Ovary (tissue), 9 donors: ENCODE measurements around the gene RBM15B. TPM values are rescaled to one million over a fixed set of nuclear protein-coding genes. Genes with fewer than 3 reads are reported as not detected.
A peak's percentile ranks its signal among the peaks of the same experiment; 100 is the strongest.

Experiments
- DNase-seq, 5 donors: peaks; one replicate each; pipeline ENCODE4 v3.0.0-alpha.2; 2019 to 2020
- H3K27ac ChIP-seq, 2 donors: fragments of 200-600 bp; one replicate each; pipeline versions ENCODE4 v1.5.1 to v1.8.0; 2019 to 2022
- H3K27me3 ChIP-seq: fragments of 200-600 bp; one replicate; pipeline ENCODE4 v1.8.0; 2022
- H3K36me3 ChIP-seq: fragments of 200-600 bp; sonication (generic); one replicate; pipeline ENCODE4 v1.5.1; 2019
- H3K4me1 ChIP-seq: one replicate; pipeline ENCODE4 v1.8.1; 2013; ENCODE audit warnings: mild to moderate bottlenecking, moderate library complexity; ENCODE audit not compliant: insufficient read depth
- H3K4me3 ChIP-seq: fragments of 200-600 bp; sonication (generic); one replicate; pipeline ENCODE4 v1.5.1; 2017
- H3K9me3 ChIP-seq, 2 donors: fragments of 200-600 bp in 1 of 2; sonication (generic) in 1 of 2; one replicate each; pipeline versions ENCODE4 v1.5.1 to v1.8.1; 2013 to 2019; ENCODE audit warnings: mild to moderate bottlenecking in 1 of 2, moderate library complexity in 1 of 2
- EP300 ChIP-seq: sonication (generic); formaldehyde crosslinking; IDR thresholded peaks from one replicate; pipeline ENCODE4 v1.6.1; 2017; ENCODE audit warnings: antibody characterized with exemption
- POLR2A ChIP-seq: fragments of 450-650 bp; IDR thresholded peaks from one replicate; pipeline ENCODE4 v1.6.1; 2017; ENCODE audit warnings: antibody characterized with exemption, mild to moderate bottlenecking, moderate library complexity
- WGBS, 3 donors: extraction: QIAGEN DNeasy Blood & Tissue Kit in 1 of 3; methylation state at CpG; one replicate each; pipeline versions ENCODE4 v1.1.5 to v1.1.7; 2013 to 2017; 5-methylcytosine and 5-hydroxymethylcytosine counted together
- intact Hi-C, 4 donors: fragments of 100-400 bp; cut with DNase I; formaldehyde crosslinking; loops; one replicate each; pipeline versions ENCODE4 v1.11.0 to v1.15.1; 2022 to 2023
- polyA plus RNA-seq, 2 donors: library from polyadenylated mRNA; stranded (reverse); fragments of 200-250 nt in 1 of 2; fragments of 350-450 nt in 1 of 2; fragmentation: Illumina TruSeq in 1 of 2; extraction: RNeasy Lipid Tissue Mini Kit (QIAGEN cat#74804) in 1 of 2; gene quantifications; one replicate each; pipeline ENCODE4 v1.2.3, GENCODE V29; 2013 to 2014
- total RNA-seq, 7 donors: library from RNA; depleted of rRNA in 2 of 7; stranded (reverse); fragments of >200 nt in 2 of 7; fragmentation: NEBNext Ultra II Directional in 3 of 7; extraction: Animal tissue kit (Norgen Biotek cat#: 25700) in 3 of 7; gene quantifications; one replicate each; pipeline versions ENCODE4 v1.1.0 to v1.2.4, GENCODE V29; 2016 to 2023
- TF ChIP-seq, protein P1 (sequence below), 3 donors: fragments of 450-650 bp in 2 of 3; fragments of 200-600 bp in 1 of 3; IDR thresholded peaks; one replicate each; pipeline versions ENCODE4 v1.5.1 to v1.8.0; 2016 to 2022; ENCODE audit warnings: antibody characterized with exemption in 3 of 3, mild to moderate bottlenecking in 1 of 3
- donor health status: DM: no; HTN: no; CAD: no; lungs with moderate emphysema.
- donor health status: DM: no; HTN: no; CAD: no.
- donor health status: Bipolar disorder and iron deficiency.
- donor health status: DM: yes; HTN: yes; CAD: no.
- donor health status: DM: no; HTN: no; CAD: no.
- donor health status: DM: yes; HTN: yes; CAD: no.

RBM15B gene
- total and polyA plus RNA-seq, 9 donors, result 16.1 to 40.2 (median 27.6) TPM

DNA sequence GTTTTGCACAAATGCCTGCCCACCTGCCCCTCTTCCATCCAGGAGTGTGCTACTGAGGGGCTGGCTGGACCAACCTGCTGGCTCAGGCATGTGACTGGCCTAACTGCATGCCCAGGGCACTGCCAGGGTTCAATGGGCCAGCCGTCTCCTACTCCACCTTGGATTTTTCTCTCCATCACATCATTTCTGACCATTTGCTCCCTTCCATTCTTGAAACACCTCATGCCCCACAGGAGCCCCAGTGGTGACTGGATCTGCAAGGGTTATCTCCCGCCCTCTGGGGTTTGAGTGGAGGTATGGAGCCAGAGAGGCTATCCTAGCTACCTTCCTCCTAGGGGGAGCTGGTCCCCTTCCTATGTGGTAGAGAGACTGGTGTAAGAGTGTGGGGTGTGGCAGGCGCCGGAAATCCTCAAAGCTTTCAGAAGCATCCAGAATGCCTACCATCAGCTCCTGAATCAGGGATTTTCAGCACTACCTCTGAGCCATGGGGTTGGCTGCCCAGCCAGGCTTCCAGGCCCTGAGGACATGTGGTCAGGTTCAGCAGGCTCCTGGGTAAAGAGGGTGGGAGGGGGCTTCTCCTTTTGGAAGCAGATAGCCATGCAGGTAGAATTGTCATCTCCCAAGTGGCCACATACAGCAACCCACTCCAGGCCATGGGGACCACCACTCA, 8.9 kb upstream of the RBM15B start:
- DNase-seq, result no peak

GRCh38 chr3:51382947-51383578, 8.0 kb upstream of the RBM15B start:
- no peak for DNase-seq
- WGBS, 3 donors, result 93 to 96% (median 95%) methylated on average over 3 of the region's 3 CpGs
- intact Hi-C loops, result loop anchor here in 2 of 4 donors (10.0 kb wide), 2 partner anchors 292 to 768 kb away; partner anchors contain the start of genes CISH (in 1 of the 2), MAPKAPK3 (in 1 of the 2) and TEX264 (in 1 of the 2)

More for the DNA sequence above, 8.9 kb upstream of the RBM15B start:
- Histone ChIP-seq H3K27ac (no peak overlapping the region), H3K4me3 (no peak overlapping the region), H3K4me1 (peaks cover 1% of the 10 kb centered on the region), H3K9me3 (no peaks in the 10 kb centered on the region), H3K27me3 (no peaks in the 10 kb centered on the region), H3K36me3 (no peaks in the 10 kb centered on the region)
- 92 to 93% (median 92%) methylated on average over 4 of the region's 4 CpGs for WGBS, 3 donors
- TF ChIP-seq POLR2A (no peak), EP300 (no peak)
- TF ChIP-seq, protein P1, sequence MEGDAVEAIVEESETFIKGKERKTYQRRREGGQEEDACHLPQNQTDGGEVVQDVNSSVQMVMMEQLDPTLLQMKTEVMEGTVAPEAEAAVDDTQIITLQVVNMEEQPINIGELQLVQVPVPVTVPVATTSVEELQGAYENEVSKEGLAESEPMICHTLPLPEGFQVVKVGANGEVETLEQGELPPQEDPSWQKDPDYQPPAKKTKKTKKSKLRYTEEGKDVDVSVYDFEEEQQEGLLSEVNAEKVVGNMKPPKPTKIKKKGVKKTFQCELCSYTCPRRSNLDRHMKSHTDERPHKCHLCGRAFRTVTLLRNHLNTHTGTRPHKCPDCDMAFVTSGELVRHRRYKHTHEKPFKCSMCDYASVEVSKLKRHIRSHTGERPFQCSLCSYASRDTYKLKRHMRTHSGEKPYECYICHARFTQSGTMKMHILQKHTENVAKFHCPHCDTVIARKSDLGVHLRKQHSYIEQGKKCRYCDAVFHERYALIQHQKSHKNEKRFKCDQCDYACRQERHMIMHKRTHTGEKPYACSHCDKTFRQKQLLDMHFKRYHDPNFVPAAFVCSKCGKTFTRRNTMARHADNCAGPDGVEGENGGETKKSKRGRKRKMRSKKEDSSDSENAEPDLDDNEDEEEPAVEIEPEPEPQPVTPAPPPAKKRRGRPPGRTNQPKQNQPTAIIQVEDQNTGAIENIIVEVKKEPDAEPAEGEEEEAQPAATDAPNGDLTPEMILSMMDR (IDR thresholded peaks at IDR 0.05), result no peak
- intact Hi-C loops, result loop anchor here in 2 of 4 donors (10.0 kb wide), 2 partner anchors 293 to 767 kb away; partner anchors contain the start of genes CISH (in 1 of the 2), MAPKAPK3 (in 1 of the 2) and TEX264 (in 1 of the 2)

GRCh38 chr3:51384055-51384725, 6.9 kb upstream of the RBM15B start:
- H3K9me3 ChIP-seq, result no peaks in the 10 kb centered on the region
- no peak for TF ChIP-seq EP300
- H3K4me3 ChIP-seq, result peak overlapping the region; percentile 83
- peaks cover 1% of the 10 kb centered on the region for H3K4me1 ChIP-seq
- DNase-seq, result peak in 4 of 5 donors; percentile 33 to 67 (median 52)
- 1% methylated on average over 27 to 29 of the region's 29 CpGs for WGBS, 3 donors
- no peaks in the 10 kb centered on the region for H3K36me3 ChIP-seq
- intact Hi-C loops, result loop anchor here in 2 of 4 donors (10.0 kb wide), 2 partner anchors 291 to 769 kb away; partner anchors contain the start of genes CISH (in 1 of the 2), MAPKAPK3 (in 1 of the 2) and TEX264 (in 1 of the 2)
- H3K27me3 ChIP-seq, result no peaks in the 10 kb centered on the region
- H3K27ac ChIP-seq, result peak overlapping the region; percentile 81 to 90

More at GRCh38 chr3:51382947-51383578, 8.0 kb upstream of the RBM15B start:
- Histone ChIP-seq H3K9me3 (no peaks in the 10 kb centered on the region), H3K27ac (no peak overlapping the region), H3K4me3 (no peak overlapping the region), H3K27me3 (no peaks in the 10 kb centered on the region), H3K36me3 (no peaks in the 10 kb centered on the region), H3K4me1 (peaks cover 1% of the 10 kb centered on the region)
- TF ChIP-seq EP300 (no peak), POLR2A (no peak)
- TF ChIP-seq, protein P1 (IDR thresholded peaks at IDR 0.05), result no peak

- peak; percentile 95 to 97 (median 96) for DNase-seq
- Histone ChIP-seq H3K9me3 (no peaks in the 10 kb centered on the region), H3K4me1 (peaks cover 1% of the 10 kb centered on the region), H3K27ac (peak within 1 kb of the TSS; percentile 81 to 90), H3K36me3 (no peaks in the 10 kb centered on the region), H3K4me3 (peak within 1 kb of the TSS; percentile 83), H3K27me3 (no peaks in the 10 kb centered on the region)
- TF ChIP-seq EP300, result no peak
- peak; percentile 73 for TF ChIP-seq POLR2A
- TF ChIP-seq, protein P1 (IDR thresholded peaks at IDR 0.05), result peak in 2 of 3 donors; percentile 18 to 30
- intact Hi-C loops, result loop anchor here in 3 of 4 donors (5.0 to 10.0 kb wide), 4 partner anchors 290 to 773 kb away; partner anchors contain the start of genes CISH (in 2 of the 3), MAPKAPK3 (in 2 of the 3) and TEX264 (in 1 of the 3)
- WGBS, 3 donors, result 0 to 1% (median 1%) methylated on average over 47 to 65 of the region's 65 CpGs
These were observed 6.2 kb upstream of the RBM15B start, which contains the start of gene MANF for GRCh38 chr3:51384726-51385473. MANF (plus strand) TSS chr3:51385291; CDS start chr3:51385343, 52 bp downstream.
